ENCODE results near the gene MEMO1. TPM values are rescaled to one million over a fixed set of nuclear protein-coding genes. Genes with fewer than 3 reads are reported as not detected.

MEMO1 gene
- total and polyA plus RNA-seq, 4 donors: 30.7 to 38.5 (median 32.2) TPM

- no peak for ATAC-seq (ENCODE audit: insufficient read depth, low FRiP score)
- Histone ChIP-seq H3K9ac (ENCODE audit: insufficient read depth in 1 of 2, low read length in 2 of 2) (no peak overlapping the region), H3K4me1 (ENCODE audit: control insufficient read depth in 5 of 5, insufficient read depth in 5 of 5, low read length in 5 of 5) (peaks cover 0 to 7% (median 0%) of the 10 kb centered on the region in 5 donors), H3K27ac (ENCODE audit: low read depth in 1 of 2, low read length in 1 of 2) (no peak overlapping the region), H3K36me3 (ENCODE audit: control insufficient read depth in 4 of 4, insufficient read depth in 4 of 4, low read length in 4 of 4) (no peaks in the 10 kb centered on the region), H3K4me3 (no peak overlapping the region), H3K9me3 (ENCODE audit: control insufficient read depth in 4 of 4, insufficient read depth in 3 of 4, low read length in 3 of 4) (no peaks in the 10 kb centered on the region), H3K27me3 (ENCODE audit: control insufficient read depth in 3 of 3, insufficient read depth in 3 of 3, low read length in 2 of 3) (no peaks in the 10 kb centered on the region)
- TF ChIP-seq CTCF (IDR thresholded peaks at IDR 0.05; ENCODE audit: control extremely low read depth, extremely low read depth): no peak
- 57 to 63% methylated on average over 6 of the region's 6 CpGs for WGBS, 2 donors
- DNase-seq: peak in 1 of 3 donors; percentile 18
Measured at GRCh38 chr2:31980674-31981356, 30.0 kb downstream of the MEMO1 start.

DNA sequence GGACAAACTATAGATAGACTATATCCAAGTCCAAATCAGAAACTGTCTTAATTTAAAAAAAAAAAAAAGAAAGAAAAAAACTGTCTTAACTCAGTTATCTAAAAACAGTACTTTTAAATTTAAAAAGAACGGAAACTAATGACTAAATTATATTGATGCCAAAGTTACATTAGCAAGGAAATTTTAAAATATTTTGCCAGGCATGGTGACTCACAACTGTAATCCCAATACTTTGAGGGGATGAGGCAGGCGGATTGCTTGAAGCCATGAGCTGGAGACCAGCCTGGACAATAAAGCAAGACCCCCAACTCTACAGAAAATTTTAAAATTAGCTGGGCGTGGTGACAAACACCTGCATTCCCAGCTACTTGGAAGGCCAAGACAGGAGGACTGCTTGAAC lies 30.9 kb downstream of the MEMO1 start:
- Histone ChIP-seq H3K27me3 (ENCODE audit: control insufficient read depth in 3 of 3, insufficient read depth in 3 of 3, low read length in 2 of 3) (no peaks in the 10 kb centered on the region), H3K9me3 (ENCODE audit: control insufficient read depth in 4 of 4, insufficient read depth in 3 of 4, low read length in 3 of 4) (no peaks in the 10 kb centered on the region), H3K9ac (ENCODE audit: insufficient read depth in 1 of 2, low read length in 2 of 2) (no peak overlapping the region), H3K4me3 (no peak overlapping the region), H3K4me1 (ENCODE audit: control insufficient read depth in 5 of 5, insufficient read depth in 5 of 5, low read length in 5 of 5) (peaks cover 0 to 7% (median 0%) of the 10 kb centered on the region in 5 donors), H3K27ac (ENCODE audit: low read depth in 1 of 2, low read length in 1 of 2) (no peak overlapping the region), H3K36me3 (ENCODE audit: control insufficient read depth in 4 of 4, insufficient read depth in 4 of 4, low read length in 4 of 4) (no peaks in the 10 kb centered on the region)
- no peak for TF ChIP-seq CTCF (IDR thresholded peaks at IDR 0.05; ENCODE audit: control extremely low read depth, extremely low read depth)
- ATAC-seq (ENCODE audit: insufficient read depth, low FRiP score): no peak
- 94 to 95% methylated on average over 3 of the region's 3 CpGs for WGBS, 2 donors
- no peak for DNase-seq

DNA sequence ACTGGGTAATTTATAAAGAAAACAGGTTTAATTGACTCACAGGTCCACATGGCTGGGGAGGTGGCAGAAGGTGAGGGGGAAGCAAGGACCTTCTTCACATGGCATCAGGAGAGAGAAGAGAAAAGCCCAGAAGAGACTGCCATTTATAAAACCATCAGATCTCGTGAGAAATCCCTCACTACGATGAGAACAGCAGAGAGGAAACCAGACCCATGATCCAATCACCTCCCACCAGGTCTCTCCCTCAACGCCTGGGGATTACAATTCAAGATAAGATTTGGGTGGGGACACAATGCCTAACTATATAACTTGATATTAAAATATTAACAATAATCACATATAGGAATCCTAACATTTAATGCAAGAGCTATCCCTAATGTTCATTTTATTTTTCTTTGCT lies 31.8 kb downstream of the MEMO1 start:
- no peak for ATAC-seq (ENCODE audit: insufficient read depth, low FRiP score)

More for the DNA sequence above, 31.8 kb downstream of the MEMO1 start:
- Histone ChIP-seq H3K9me3 (ENCODE audit: control insufficient read depth in 4 of 4, insufficient read depth in 3 of 4, low read length in 3 of 4) (no peaks in the 10 kb centered on the region), H3K9ac (ENCODE audit: insufficient read depth in 1 of 2, low read length in 2 of 2) (no peak overlapping the region), H3K27ac (ENCODE audit: low read depth in 1 of 2, low read length in 1 of 2) (no peak overlapping the region), H3K36me3 (ENCODE audit: control insufficient read depth in 4 of 4, insufficient read depth in 4 of 4, low read length in 4 of 4) (no peaks in the 10 kb centered on the region), H3K4me1 (ENCODE audit: control insufficient read depth in 5 of 5, insufficient read depth in 5 of 5, low read length in 5 of 5) (peaks cover 0 to 7% (median 0%) of the 10 kb centered on the region in 5 donors), H3K27me3 (ENCODE audit: control insufficient read depth in 3 of 3, insufficient read depth in 3 of 3, low read length in 2 of 3) (no peaks in the 10 kb centered on the region), H3K4me3 (no peak overlapping the region)
- no peak for DNase-seq
- 92 to 100% methylated on average over 3 of the region's 3 CpGs for WGBS, 2 donors
- TF ChIP-seq CTCF (IDR thresholded peaks at IDR 0.05; ENCODE audit: control extremely low read depth, extremely low read depth): no peak
